ENCODE data around the gene HEPHL1. TPM values are rescaled to one million over a fixed set of nuclear protein-coding genes. Genes with fewer than 3 reads are reported as not detected.

Gene HEPHL1
- polyA plus RNA-seq, 1 experiment = not detected

DNA sequence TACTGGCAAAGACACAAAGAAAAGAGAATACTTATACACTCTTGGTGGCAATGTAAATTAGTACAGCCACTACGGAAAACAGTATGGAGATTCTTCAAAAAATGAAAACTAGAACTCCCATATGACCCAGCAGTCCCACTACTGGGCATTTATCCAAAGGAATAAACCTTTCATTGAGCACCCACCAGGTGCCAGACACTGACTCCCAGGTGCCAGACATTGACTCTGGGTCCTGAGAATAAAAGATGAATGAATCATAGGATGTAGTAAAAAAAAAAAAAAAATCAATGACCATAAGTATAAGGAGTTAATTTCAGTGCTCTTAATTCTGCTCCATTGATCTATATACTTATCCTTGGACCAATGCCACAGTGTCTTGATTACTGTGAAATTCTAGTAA, 28.2 kb downstream of the HEPHL1 start:
- no peak overlapping the region for H3K4me3 ChIP-seq (ENCODE audit: low read depth, low read length)
- H3K36me3 ChIP-seq (ENCODE audit: control insufficient read depth, insufficient read depth, low read length) = no peaks in the 10 kb centered on the region
- DNase-seq (ENCODE audit: low read depth) = no peak
- TF ChIP-seq, protein P1, sequence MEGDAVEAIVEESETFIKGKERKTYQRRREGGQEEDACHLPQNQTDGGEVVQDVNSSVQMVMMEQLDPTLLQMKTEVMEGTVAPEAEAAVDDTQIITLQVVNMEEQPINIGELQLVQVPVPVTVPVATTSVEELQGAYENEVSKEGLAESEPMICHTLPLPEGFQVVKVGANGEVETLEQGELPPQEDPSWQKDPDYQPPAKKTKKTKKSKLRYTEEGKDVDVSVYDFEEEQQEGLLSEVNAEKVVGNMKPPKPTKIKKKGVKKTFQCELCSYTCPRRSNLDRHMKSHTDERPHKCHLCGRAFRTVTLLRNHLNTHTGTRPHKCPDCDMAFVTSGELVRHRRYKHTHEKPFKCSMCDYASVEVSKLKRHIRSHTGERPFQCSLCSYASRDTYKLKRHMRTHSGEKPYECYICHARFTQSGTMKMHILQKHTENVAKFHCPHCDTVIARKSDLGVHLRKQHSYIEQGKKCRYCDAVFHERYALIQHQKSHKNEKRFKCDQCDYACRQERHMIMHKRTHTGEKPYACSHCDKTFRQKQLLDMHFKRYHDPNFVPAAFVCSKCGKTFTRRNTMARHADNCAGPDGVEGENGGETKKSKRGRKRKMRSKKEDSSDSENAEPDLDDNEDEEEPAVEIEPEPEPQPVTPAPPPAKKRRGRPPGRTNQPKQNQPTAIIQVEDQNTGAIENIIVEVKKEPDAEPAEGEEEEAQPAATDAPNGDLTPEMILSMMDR (IDR thresholded peaks at IDR 0.05; ENCODE audit: insufficient read depth, low read depth, low read length) = no peak
- no peaks in the 10 kb centered on the region for H3K27me3 ChIP-seq (ENCODE audit: control insufficient read depth, insufficient read depth, low read length)
- POLR2A ChIA-PET = no interaction called here
- CTCF ChIA-PET = no interaction called here

DNA sequence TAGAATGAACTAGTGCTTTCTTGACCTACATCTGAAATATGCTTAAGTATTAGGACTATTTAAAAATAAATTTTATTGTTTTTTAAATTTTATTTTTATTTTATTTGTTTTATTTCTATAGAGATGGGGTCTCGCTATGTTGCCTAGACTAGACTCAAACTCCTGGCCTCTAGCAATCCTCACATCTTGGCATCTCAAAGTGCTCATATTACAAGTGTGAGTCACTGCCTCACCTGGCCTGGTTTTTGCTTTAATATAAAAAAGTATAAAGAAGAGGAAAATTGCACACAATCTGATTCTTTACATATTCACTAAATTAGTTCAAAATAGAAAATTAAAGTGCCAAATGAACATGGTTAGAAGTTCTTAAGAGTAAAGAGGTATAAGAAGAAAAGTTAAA, 37.5 kb downstream of the HEPHL1 start:
- Histone ChIP-seq H3K36me3 (ENCODE audit: control insufficient read depth, insufficient read depth, low read length) (no peaks in the 10 kb centered on the region), H3K4me3 (ENCODE audit: low read depth, low read length) (no peak overlapping the region), H3K27me3 (ENCODE audit: control insufficient read depth, insufficient read depth, low read length) (no peaks in the 10 kb centered on the region)
- ChIA-PET POLR2A (no interaction called here), CTCF (no interaction called here)
- DNase-seq (ENCODE audit: low read depth) = no peak
- TF ChIP-seq, protein P1 (IDR thresholded peaks at IDR 0.05; ENCODE audit: insufficient read depth, low read depth, low read length) = no peak

DNA sequence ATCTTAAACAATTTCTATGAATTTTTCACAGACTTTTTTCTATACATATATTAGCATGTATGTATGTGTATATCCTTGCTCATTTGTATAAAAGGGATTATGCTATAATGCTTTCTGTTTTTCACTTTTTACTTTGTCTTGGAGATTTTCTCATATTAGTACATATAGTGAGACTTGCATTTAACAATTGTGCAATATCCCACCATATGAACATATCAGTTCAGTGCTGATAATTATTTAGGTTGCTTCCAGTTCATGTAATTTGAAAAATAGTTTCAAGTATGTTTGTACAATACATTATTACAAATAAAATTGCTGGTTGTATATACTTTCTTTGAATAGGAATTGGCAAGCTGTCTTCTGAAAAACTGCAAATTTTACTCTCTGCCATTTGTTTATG, 37.9 kb downstream of the HEPHL1 start:
- Histone ChIP-seq H3K36me3 (ENCODE audit: control insufficient read depth, insufficient read depth, low read length) (no peaks in the 10 kb centered on the region), H3K27me3 (ENCODE audit: control insufficient read depth, insufficient read depth, low read length) (no peaks in the 10 kb centered on the region), H3K4me3 (ENCODE audit: low read depth, low read length) (no peak overlapping the region)
- DNase-seq (ENCODE audit: low read depth) = no peak
- POLR2A ChIA-PET = no interaction called here
- TF ChIP-seq, protein P1 (IDR thresholded peaks at IDR 0.05; ENCODE audit: insufficient read depth, low read depth, low read length) = no peak
- CTCF ChIA-PET = no interaction called here

DNA sequence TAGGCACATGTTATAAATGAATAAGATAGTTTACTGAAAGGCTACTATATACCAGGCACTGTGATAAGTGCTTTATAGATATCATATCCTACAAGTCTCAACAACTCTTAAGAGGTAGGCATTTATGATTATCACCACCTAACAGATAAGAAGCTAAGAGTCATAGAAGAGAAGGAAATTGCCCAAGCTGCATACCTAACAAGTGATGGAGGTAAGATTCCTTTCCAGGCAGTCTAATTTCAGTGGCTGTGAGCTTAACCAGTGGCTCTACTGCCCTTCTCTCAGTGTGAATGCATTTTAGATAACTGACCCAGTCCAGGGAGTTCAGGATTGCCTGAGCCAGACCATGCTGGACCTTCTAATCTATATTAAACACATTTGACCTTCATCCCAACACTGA, 39.2 kb downstream of the HEPHL1 start:
- TF ChIP-seq, protein P1 (IDR thresholded peaks at IDR 0.05; ENCODE audit: insufficient read depth, low read depth, low read length) = no peak
- CTCF ChIA-PET = no interaction called here
- DNase-seq (ENCODE audit: low read depth) = no peak
- Histone ChIP-seq H3K36me3 (ENCODE audit: control insufficient read depth, insufficient read depth, low read length) (no peaks in the 10 kb centered on the region), H3K27me3 (ENCODE audit: control insufficient read depth, insufficient read depth, low read length) (no peaks in the 10 kb centered on the region), H3K4me3 (ENCODE audit: low read depth, low read length) (no peak overlapping the region)
- POLR2A ChIA-PET = no interaction called here

DNA sequence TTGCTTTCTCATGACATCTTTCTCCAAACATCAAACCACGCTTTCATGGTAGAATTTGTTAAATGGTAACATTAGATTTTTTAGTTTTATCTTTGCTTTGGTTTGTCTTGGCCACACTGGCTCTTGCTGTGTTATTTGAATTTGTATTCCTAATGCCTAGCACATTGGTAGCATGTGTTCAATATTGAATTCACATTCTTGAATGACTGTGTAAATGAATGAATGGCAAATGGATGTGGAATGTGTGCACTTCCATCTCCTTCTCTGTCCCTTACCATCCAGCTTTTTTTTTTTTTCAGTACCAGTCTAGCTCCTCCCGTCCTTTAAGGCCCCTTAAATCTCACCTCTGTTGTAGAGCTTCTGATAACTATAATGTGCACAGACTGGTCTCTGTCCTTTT, 41.2 kb downstream of the HEPHL1 start:
- CTCF ChIA-PET = no interaction called here
- TF ChIP-seq, protein P1 (IDR thresholded peaks at IDR 0.05; ENCODE audit: insufficient read depth, low read depth, low read length) = no peak
- DNase-seq (ENCODE audit: low read depth) = no peak
- H3K36me3 ChIP-seq (ENCODE audit: control insufficient read depth, insufficient read depth, low read length) = no peaks in the 10 kb centered on the region
- H3K4me3 ChIP-seq (ENCODE audit: low read depth, low read length) = no peak overlapping the region
- H3K27me3 ChIP-seq (ENCODE audit: control insufficient read depth, insufficient read depth, low read length) = no peaks in the 10 kb centered on the region
- POLR2A ChIA-PET = no interaction called here

All from BJ (cell line).